ENCODE results near the gene PTPRU.

PTPRU gene

DNA sequence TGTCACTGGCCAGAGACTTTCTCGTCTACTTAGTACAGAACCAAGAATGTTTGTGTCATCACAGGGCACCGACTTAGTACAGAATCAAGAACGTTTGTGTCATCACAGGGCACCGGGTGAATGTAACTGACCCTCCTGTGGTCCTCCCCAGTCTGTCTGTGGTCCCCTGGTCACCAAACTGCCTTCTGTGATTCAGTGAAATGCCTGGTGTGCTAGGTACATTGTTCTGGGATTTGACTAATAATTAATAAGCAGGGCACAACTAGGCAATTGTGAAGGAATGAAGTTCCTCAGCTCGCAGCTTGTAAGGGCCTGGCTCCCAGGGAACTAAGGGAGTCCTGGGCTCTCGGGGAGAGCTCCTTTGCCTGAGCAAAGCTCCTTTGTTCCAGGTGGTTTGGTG lies 12.8 kb upstream of the PTPRU start:
- ChIA-PET CTCF (no interaction called here), POLR2A (no interaction called here)
- no peak for TF ChIP-seq FOXM1 (IDR thresholded peaks at IDR 0.05; ENCODE audit: borderline replicate concordance)
- TF ChIP-seq L3MBTL2 (conservative IDR thresholded peaks at IDR 0.05) = no peak
- TF ChIP-seq ZNF384 (IDR thresholded peaks at IDR 0.05) = no peak
- no peak for TF ChIP-seq TARDBP (IDR thresholded peaks at IDR 0.05)
- no peak for TF ChIP-seq SUZ12 (IDR thresholded peaks at IDR 0.05)
- DNase-seq (ENCODE audit: extremely low spot score) = no peak

GRCh38 chr1:29224356-29224837 lies 11.9 kb upstream of the PTPRU start:
- no peak for DNase-seq (ENCODE audit: extremely low spot score)
- TF ChIP-seq FOXK2 (IDR thresholded peaks at IDR 0.05) (no peak), CTBP1 (IDR thresholded peaks at IDR 0.05; ENCODE audit: borderline replicate concordance) (no peak), ZNF384 (IDR thresholded peaks at IDR 0.05) (no peak), TARDBP (IDR thresholded peaks at IDR 0.05) (no peak), NFRKB (IDR thresholded peaks at IDR 0.05) (no peak), ELF4 (IDR thresholded peaks at IDR 0.05) (no peak), BHLHE40 (IDR thresholded peaks at IDR 0.05; ENCODE audit: borderline replicate concordance) (no peak), HDGF (IDR thresholded peaks at IDR 0.05; ENCODE audit: borderline replicate concordance) (no peak), SP1 (IDR thresholded peaks at IDR 0.05) (no peak), ARNT (IDR thresholded peaks at IDR 0.05) (no peak)
- TF ChIP-seq, protein P1, sequence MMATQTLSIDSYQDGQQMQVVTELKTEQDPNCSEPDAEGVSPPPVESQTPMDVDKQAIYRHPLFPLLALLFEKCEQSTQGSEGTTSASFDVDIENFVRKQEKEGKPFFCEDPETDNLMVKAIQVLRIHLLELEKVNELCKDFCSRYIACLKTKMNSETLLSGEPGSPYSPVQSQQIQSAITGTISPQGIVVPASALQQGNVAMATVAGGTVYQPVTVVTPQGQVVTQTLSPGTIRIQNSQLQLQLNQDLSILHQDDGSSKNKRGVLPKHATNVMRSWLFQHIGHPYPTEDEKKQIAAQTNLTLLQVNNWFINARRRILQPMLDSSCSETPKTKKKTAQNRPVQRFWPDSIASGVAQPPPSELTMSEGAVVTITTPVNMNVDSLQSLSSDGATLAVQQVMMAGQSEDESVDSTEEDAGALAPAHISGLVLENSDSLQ (IDR thresholded peaks at IDR 0.05) = no peak
- CTCF ChIA-PET = no interaction called here
- POLR2A ChIA-PET = no interaction called here

GRCh38 chr1:29225361-29225760 lies 11.0 kb upstream of the PTPRU start:
- TF ChIP-seq ARNT (IDR thresholded peaks at IDR 0.05) (no peak), CTBP1 (IDR thresholded peaks at IDR 0.05; ENCODE audit: borderline replicate concordance) (no peak), FOXK2 (IDR thresholded peaks at IDR 0.05) (no peak), ZNF384 (IDR thresholded peaks at IDR 0.05) (no peak), BHLHE40 (IDR thresholded peaks at IDR 0.05; ENCODE audit: borderline replicate concordance) (no peak), FOXM1 (IDR thresholded peaks at IDR 0.05; ENCODE audit: borderline replicate concordance) (no peak), SP1 (IDR thresholded peaks at IDR 0.05) (no peak), L3MBTL2 (conservative IDR thresholded peaks at IDR 0.05) (no peak), ELF4 (IDR thresholded peaks at IDR 0.05) (no peak)
- TF ChIP-seq, protein P1 (IDR thresholded peaks at IDR 0.05) = no peak
- ChIA-PET CTCF (no interaction called here), POLR2A (no interaction called here)
- DNase-seq (ENCODE audit: extremely low spot score) = no peak

DNA sequence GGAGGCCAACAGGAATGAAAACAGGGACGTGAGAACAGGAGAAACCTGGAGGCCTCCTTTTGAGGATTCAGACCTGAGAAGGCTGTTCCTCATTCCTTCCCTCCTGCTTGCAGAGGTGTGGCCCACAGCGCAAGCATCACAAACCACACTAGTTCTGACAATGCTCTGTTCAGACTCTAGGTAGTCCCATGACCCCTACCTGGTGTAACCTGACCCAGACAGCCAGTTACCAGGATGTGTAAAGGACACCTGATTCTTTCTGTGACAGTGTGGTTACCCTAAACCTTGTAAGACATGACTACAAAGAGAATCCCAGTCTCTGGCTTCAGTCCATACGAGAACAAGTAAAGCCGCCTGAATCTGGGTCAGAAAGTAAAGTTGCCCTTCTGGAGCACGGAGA lies 8.8 kb upstream of the PTPRU start:
- ChIA-PET CTCF (no interaction called here), POLR2A (no interaction called here)
- DNase-seq (ENCODE audit: extremely low spot score) = no peak
- TF ChIP-seq FOXA1 (IDR thresholded peaks at IDR 0.05) (no peak), ELF4 (IDR thresholded peaks at IDR 0.05) (no peak), FOXK2 (IDR thresholded peaks at IDR 0.05) (no peak), BHLHE40 (IDR thresholded peaks at IDR 0.05; ENCODE audit: borderline replicate concordance) (no peak), HDGF (IDR thresholded peaks at IDR 0.05; ENCODE audit: borderline replicate concordance) (no peak), NFRKB (IDR thresholded peaks at IDR 0.05) (no peak), SP1 (IDR thresholded peaks at IDR 0.05) (no peak), ARNT (IDR thresholded peaks at IDR 0.05) (no peak), LEF1 (IDR thresholded peaks at IDR 0.05; ENCODE audit: borderline replicate concordance) (no peak), SUZ12 (IDR thresholded peaks at IDR 0.05) (no peak)

GRCh38 chr1:29230204-29230552 lies 6.1 kb upstream of the PTPRU start:
- DNase-seq (ENCODE audit: extremely low spot score) = no peak
- TF ChIP-seq CTBP1 (IDR thresholded peaks at IDR 0.05; ENCODE audit: borderline replicate concordance) = no peak
- TF ChIP-seq BHLHE40 (IDR thresholded peaks at IDR 0.05; ENCODE audit: borderline replicate concordance) = no peak
- CTCF ChIA-PET = no interaction called here
- POLR2A ChIA-PET = interaction anchor here (0.7 to 4.3 kb wide), 6 partner anchors 8 to 342 kb away, joined by 3 to 21 read pairs (median 5); partner anchors contain the start of gene SRSF4

DNA sequence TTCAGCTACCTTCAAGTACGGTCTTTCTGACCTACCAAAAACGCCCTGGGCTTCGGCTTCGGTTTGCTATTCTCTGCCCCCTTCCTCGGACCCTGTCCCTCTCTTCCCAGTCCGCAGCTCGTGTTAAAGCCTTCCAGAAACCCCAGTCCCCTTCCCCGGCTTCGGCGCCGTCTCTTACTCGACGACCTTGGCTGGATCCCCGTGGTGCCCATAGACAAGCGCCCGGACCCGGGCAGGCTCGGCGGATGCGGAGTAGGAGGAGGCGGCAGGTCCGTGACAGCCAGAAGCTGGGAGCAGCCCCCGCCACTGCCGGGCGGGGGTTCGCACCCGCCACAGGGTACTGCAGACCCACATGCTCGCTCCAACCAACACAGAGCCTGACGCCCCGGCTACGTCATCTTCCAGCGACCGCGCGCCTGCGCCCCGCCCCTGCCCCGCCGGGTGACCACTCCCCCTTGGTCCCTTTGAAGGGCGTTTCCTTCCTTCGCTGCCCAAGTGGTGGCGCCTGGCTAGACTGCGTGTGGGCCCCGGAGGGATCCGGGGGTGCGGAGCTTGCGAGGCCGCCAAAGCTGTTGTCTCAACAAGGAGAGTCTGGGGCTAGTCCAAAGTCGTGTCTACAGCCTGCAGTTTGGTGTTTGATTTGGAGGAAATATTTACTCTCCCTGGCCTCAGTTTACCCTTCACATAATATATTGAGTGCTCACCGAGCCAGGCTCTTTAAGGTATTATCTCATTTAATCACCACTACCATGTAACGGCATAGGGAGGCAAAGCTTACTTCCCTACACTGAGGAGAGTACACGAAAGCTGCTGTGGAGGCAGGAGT lies 5.6 kb upstream of the PTPRU start, which contains the start of gene MECR:
MECR (minus strand) TSS at position 382 of the 826 bp plus-strand sequence; CDS start at position 354, 28 bp downstream.
- DNase-seq (ENCODE audit: extremely low spot score) = peak; percentile 100
- ChIA-PET CTCF (interaction anchor here (0.6 to 1.2 kb wide), 2 partner anchors 874 to 946 kb away, joined by 4 to 7 read pairs; no protein-coding TSS in a partner anchor), POLR2A (interaction anchor here (0.6 to 4.3 kb wide), 9 partner anchors 9 to 1023 kb away, joined by 3 to 21 read pairs (median 4); partner anchors contain the start of gene SRSF4)
- TF ChIP-seq TARDBP (IDR thresholded peaks at IDR 0.05) (no peak), L3MBTL2 (conservative IDR thresholded peaks at IDR 0.05) (peak; percentile 98)

GRCh38 chr1:29232387-29232786 lies 3.9 kb upstream of the PTPRU start:
- POLR2A ChIA-PET = interaction anchor here (4.3 kb wide), 1 partner anchor 51 kb away, joined by 21 read pairs; the partner anchor contains the start of gene SRSF4
- CTCF ChIA-PET = no interaction called here
- no peak for DNase-seq (ENCODE audit: extremely low spot score)
- TF ChIP-seq NFRKB (IDR thresholded peaks at IDR 0.05) = no peak
- no peak for TF ChIP-seq SUZ12 (IDR thresholded peaks at IDR 0.05)
- TF ChIP-seq L3MBTL2 (conservative IDR thresholded peaks at IDR 0.05) = no peak
- no peak for TF ChIP-seq FOXK2 (IDR thresholded peaks at IDR 0.05)
- TF ChIP-seq LEF1 (IDR thresholded peaks at IDR 0.05; ENCODE audit: borderline replicate concordance) = no peak
- no peak for TF ChIP-seq ELF4 (IDR thresholded peaks at IDR 0.05)
- no peak for TF ChIP-seq ARNT (IDR thresholded peaks at IDR 0.05)
- TF ChIP-seq, protein P1 (IDR thresholded peaks at IDR 0.05) = no peak
- TF ChIP-seq SP1 (IDR thresholded peaks at IDR 0.05) = no peak
- no peak for TF ChIP-seq TARDBP (IDR thresholded peaks at IDR 0.05)
- TF ChIP-seq ZNF384 (IDR thresholded peaks at IDR 0.05) = no peak
- TF ChIP-seq CTBP1 (IDR thresholded peaks at IDR 0.05; ENCODE audit: borderline replicate concordance) = no peak

Measured in HEK293T (cell line).